Right renal pelvis (tissue), 4 donors: ENCODE data around the gene CYP27A1. TPM values are rescaled to one million over a fixed set of nuclear protein-coding genes. Genes with fewer than 3 reads are reported as not detected.
"Not testable (repeated sequence)": the region's sequence is repeated elsewhere in the genome, so short reads cannot be mapped to it uniquely, and the experiment has no call there.

Source experiments
- DNase-seq, 4 donors: peaks; one replicate each; pipeline ENCODE4 v3.0.0-alpha.2; 2013; ENCODE audit warnings: low read depth in 4 of 4, low spot score in 3 of 4, missing footprints in 1 of 4
- polyA plus RNA-seq, 4 donors: library from polyadenylated mRNA; unstranded; fragments of 120-200 nt; gene quantifications; one replicate each; pipeline ENCODE4 v1.2.1, GENCODE V29; 2013; ENCODE audit not compliant: insufficient read length in 4 of 4

CYP27A1 gene
- polyA plus RNA-seq, 4 donors = 44.3 to 57.6 (median 50.7) TPM

GRCh38 chr2:218829868-218830451, 48.0 kb downstream of the CYP27A1 start:
- no peak for DNase-seq

GRCh38 chr2:218830526-218831306, 48.8 kb downstream of the CYP27A1 start:
- DNase-seq = no peak

GRCh38 chr2:218831378-218831990, 49.5 kb downstream of the CYP27A1 start, which contains the start of gene PRKAG3:
Gene PRKAG3, minus strand, starts transcription at chr2:218831803.
- no peak for DNase-seq

DNA sequence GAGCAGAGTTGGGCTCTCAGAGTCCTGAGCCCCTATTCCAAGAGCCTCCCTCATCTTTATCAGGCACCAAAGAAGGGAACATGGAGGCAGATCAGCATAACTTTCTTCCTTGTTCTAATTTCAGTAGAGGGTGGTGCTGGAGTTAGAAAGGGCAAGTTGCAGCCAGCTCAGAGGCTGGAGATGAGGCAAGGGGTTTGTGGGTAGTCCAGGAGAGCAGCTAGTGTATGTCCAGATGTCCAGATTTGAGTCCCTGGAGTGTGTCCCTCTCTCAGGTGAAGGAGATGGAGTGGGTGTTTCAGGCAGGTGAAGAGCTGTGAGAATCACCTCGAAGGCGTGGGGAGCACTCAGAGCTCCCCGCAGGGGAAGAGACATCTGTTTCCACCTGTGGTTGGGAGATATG, 50.1 kb downstream of the CYP27A1 start:
- DNase-seq = no peak

- DNase-seq = no peak
Observed at GRCh38 chr2:218832520-218832919, 50.6 kb downstream of the CYP27A1 start.

DNA sequence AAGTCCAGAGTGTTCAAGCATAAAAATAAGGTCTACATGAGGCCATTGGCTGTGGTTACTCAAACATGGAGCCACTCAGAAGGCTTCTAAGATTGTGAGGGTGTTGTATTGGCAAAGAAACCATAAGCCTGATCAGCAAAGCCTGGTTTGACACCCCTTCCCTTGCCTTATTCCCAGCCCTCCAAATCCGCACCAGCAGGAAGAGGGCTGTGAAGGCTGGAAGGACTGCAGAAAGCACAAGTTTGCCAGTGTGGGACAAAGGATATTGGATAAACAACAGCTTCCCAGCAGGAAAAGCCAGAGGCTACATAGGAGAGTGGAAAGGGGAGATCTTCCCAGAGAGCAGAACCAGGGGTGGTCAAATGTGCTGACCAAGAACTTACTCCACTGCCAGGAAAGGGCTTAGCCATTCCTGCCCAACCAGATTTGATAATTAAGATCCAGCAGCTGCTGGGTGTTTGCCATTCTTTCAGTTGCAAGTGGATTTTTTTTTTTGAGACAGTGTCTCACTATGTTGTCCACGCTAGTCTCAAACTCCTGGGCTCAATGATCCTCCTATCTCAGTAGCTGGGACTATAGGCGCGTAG, 51.2 kb downstream of the CYP27A1 start:
- DNase-seq = no peak

DNA sequence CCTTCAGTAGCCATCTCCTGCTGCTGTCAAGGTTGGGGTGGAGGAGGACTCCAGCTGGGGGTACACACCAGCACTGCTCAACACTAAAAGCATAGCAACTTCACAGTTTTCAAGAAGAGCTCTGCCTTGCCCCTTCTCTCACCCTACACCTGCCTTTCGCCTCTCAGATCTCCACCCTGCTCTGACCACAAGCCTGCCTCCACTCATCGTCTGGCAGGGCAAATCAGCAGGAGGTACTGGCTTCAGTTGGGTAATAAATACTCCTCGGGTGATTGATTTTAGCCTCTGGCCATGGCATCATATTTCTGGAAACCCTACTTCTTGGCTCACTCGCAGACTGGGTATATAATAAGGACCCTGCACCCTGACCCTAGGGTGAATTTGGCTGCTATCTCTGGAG, 52.7 kb downstream of the CYP27A1 start:
- no peak for DNase-seq

GRCh38 chr2:218837495-218837894, 55.5 kb downstream of the CYP27A1 start:
- no peak for DNase-seq

DNA sequence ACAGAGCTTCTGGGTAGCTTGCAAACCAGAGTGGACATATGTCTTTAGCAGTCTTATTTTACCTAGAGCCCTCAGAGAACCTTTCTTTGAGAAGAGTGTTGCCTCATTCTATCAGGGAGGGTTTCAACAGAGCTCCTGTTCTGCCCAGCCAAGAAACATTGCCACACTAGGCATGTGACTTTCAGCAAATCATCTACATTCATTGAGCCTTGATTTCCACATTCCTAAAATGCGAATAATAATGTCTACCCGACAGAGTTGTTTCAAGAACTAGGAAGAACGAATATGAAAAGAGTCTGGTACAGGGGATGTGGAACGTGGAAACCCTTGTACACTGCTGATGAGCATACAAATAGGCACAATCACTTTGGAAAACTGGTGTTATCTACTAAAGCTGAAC, 57.5 kb downstream of the CYP27A1 start:
- DNase-seq = no peak

DNA sequence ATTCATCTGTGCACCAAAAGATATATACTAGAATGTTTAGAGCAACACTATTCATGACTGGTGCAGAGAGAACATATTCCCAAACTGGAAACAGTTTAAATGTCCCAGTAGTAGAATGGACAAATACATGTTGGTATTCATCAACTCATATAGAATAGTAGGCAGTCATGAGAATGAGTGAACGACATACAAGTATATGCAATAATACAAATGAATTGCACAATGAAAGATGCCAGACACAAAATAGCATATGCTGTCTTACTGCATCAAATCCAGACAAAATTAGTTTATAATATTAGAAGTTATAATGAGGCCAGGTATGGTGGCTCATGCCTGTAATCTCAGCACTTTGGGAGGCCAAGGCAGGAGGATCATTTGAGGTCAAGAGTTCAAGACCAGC, 57.9 kb downstream of the CYP27A1 start:
- DNase-seq = no peak

DNA sequence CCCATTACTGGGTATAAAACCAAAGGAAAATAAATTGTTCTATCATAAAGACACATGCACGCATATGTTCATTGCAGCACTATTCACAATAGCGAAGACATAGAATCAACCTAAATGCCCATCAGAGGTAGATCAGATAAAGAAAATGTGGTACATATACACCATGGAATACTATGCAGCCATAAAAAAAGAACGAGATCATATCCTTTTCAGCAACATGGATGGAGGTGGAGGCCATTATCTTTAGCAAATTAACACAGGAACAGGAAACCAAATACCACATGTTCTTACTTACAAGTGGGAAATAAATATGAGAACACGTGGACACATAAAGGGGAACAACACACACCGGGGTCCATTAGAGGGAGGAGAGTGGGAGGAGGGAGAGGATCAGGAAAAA, 62.4 kb downstream of the CYP27A1 start:
- DNase-seq = not testable (repeated sequence)

DNA sequence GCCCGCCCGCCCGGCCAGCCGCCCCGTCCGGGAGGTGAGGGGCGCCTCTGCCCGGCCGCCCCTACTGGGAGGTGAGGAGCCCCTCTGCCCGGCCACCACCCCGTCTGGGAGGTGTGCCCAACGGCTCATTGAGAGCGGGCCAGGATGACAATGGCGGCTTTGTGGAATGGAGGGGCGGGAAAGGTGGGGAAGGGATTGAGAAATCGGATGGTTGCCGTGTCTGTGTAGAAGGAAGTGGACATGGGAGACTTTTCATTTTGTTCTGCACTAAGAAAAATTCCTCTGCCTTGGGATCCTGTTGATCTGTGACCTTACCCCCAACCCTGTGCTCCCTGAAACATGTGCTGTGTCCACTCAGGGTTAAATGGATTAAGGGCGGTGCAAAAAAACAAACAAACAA, 65.0 kb downstream of the CYP27A1 start:
- DNase-seq = not testable (repeated sequence)

GRCh38 chr2:218849721-218850120, 67.8 kb downstream of the CYP27A1 start:
- DNase-seq = no peak

- DNase-seq = no peak
Observed at GRCh38 chr2:218850796-218851195, 68.8 kb downstream of the CYP27A1 start.

- DNase-seq = no peak
Observed at GRCh38 chr2:218851286-218851685, 69.3 kb downstream of the CYP27A1 start.

DNA sequence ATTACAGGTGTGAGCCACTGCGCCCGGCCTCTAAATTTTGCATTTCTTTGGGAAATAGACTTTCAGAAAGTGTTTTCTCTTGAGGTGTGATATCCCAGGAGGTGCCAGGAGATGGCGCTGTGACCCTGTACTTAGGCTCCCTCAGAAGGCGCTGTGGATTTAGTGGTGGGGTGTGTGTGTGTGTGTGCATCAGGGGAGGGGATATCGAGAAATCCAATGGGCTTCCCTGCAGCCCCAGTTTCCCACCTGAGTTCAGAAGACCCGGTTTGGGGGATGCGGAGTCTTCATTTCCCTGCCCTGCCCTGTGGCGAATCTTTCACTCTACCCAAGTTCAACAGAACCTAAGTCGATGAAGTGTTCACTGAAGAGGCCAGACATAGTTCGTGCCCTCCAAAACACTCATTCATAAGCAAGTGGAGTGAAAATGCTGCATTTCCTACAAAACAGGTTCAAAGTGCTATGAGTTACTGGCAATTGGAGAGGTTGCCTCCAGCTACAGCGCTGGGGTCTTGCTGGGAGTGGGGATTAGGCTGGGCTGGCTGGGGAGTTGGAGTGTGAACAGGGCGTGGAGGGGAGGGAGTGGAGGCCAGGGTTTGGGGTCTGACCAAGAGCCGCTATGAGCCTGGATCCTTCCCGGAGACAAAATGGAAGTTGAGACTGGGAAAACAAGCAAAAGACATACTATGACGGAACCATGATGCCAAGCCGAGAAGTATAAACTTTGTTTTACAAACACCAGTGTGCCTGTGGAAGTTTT, 71.1 kb downstream of the CYP27A1 start:
- DNase-seq = no peak

GRCh38 chr2:218853766-218854165, 71.8 kb downstream of the CYP27A1 start:
- no peak for DNase-seq

DNA sequence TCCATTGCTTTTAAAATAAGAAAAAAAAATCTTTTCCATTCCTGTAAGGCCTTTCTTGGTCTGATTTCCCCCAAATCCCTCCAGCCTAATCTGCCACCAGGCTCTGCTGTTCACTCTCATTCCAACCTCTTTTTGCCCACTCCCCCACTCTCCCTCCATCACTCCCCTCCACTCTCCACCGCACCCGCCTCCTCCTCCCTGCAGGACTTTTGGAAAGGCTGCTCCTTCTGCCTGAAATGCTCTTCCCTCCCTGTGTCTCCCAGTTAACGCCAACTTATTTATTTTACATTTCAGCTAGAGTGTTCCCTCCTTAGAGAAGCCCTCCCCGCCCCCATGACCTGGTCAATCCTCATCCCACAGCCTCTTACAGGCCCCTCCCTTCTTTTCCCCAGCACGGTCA, 72.9 kb downstream of the CYP27A1 start:
- DNase-seq = no peak

GRCh38 chr2:218855305-218856166, 73.6 kb downstream of the CYP27A1 start:
- DNase-seq = no peak
